B cell (primary cell): Measurements from ENCODE around the gene ISL2. TPM values are rescaled to one million over a fixed set of nuclear protein-coding genes. Genes with fewer than 3 reads are reported as not detected.

ENCODE experiments used
- ATAC-seq: fragments of 200-7000 bp; cut with Tn5 transposase; one replicate; pipeline ENCODE4 v1.10.0; 2021; ENCODE audit warnings: low read depth, mild to moderate bottlenecking, moderate number of reproducible peaks, moderate library complexity
- CTCF ChIA-PET: fragments of 350-600 bp; sonication (Branson Sonifier 250); formaldehyde crosslinking; loops from one replicate; lab custom pipeline; 2021; ENCODE audit warnings: antibody characterized with exemption, inconsistent platforms; lab: Charles Lee
- POLR2A ChIA-PET: fragments of 350-600 bp; sonication (Branson Sonifier 250); formaldehyde crosslinking; loops from one replicate; lab custom pipeline; 2021; ENCODE audit warnings: antibody characterized with exemption; lab: Charles Lee
- DNase-seq: peaks from one replicate; pipeline ENCODE4 v3.0.0; 2013
- H2AFZ ChIP-seq: 2 replicates; pipeline ENCODE4 v1.6.1; 2012; ENCODE audit warnings: mild to moderate bottlenecking, low read depth, low read length; ENCODE audit not compliant: insufficient read depth, poor library complexity, severe bottlenecking
- H3K27ac ChIP-seq, 2 donors: 1 replicate in 1 of 2; 2 replicates in 1 of 2; pipeline ENCODE4 v1.5.1; 2012 to 2013; ENCODE audit warnings: low read length in 2 of 2, mild to moderate bottlenecking in 2 of 2, moderate library complexity in 1 of 2
- H3K27me3 ChIP-seq, 4 experiments: fragments of 200-600 bp in 1 of 4; sonication (generic) in 1 of 4; replicated peaks in 1 of 4; 1 replicate in 2 of 4; 2 replicates in 2 of 4; pipeline versions ENCODE4 v1.6.1 to v1.7.0; 2013 to 2016; ENCODE audit warnings: low read length in 3 of 4, mild to moderate bottlenecking in 2 of 4, mixed read lengths in 1 of 4, moderate library complexity in 1 of 4; ENCODE audit not compliant: insufficient read depth in 4 of 4, control insufficient read depth in 3 of 4; ENCODE audit errors: control extremely low read depth in 1 of 4
- H3K36me3 ChIP-seq, 2 experiments: replicated peaks in 1 of 2; 1 replicate in 1 of 2; 2 replicates in 1 of 2; pipeline versions ENCODE4 v1.6.1 to v1.7.1; 2013; ENCODE audit warnings: low read length in 1 of 2; ENCODE audit not compliant: insufficient read depth in 2 of 2, control insufficient read depth in 1 of 2; ENCODE audit errors: control extremely low read depth in 1 of 2, extremely low read depth in 1 of 2
- H3K4me1 ChIP-seq, 2 donors: fragments of 200-600 bp in 1 of 2; sonication (generic) in 1 of 2; 1 replicate in 1 of 2; 2 replicates in 1 of 2; pipeline versions ENCODE4 v1.5.1 to v1.6.1; 2013 to 2017; ENCODE audit warnings: low read length in 2 of 2; ENCODE audit not compliant: control insufficient read depth in 2 of 2, insufficient read depth in 2 of 2
- H3K4me2 ChIP-seq: replicated peaks from 2 replicates; pipeline ENCODE3; 2012; ENCODE audit warnings: mild to moderate bottlenecking, low read depth, low read length; ENCODE audit not compliant: poor library complexity, severe bottlenecking
- H3K4me3 ChIP-seq, 5 experiments: fragments of 200-600 bp in 1 of 5; sonication (generic) in 1 of 5; 1 replicate in 3 of 5; 2 replicates in 2 of 5; pipeline versions ENCODE4 v1.5.1 to v1.7.0; 2011 to 2016; ENCODE audit warnings: low read length in 4 of 5, mild to moderate bottlenecking in 4 of 5, low read depth in 2 of 5, control low read depth in 1 of 5, moderate library complexity in 1 of 5; ENCODE audit not compliant: insufficient read depth in 1 of 5; ENCODE audit errors: control extremely low read depth in 1 of 5, extremely low read depth in 1 of 5
- H3K79me2 ChIP-seq: fragments of 200-600 bp; sonication (generic); one replicate; pipeline ENCODE4 v1.6.0; 2016; ENCODE audit warnings: low read length; ENCODE audit not compliant: control insufficient read depth, insufficient read depth
- H3K9ac ChIP-seq: fragments of 200-600 bp; sonication (generic); 2 replicates; pipeline ENCODE4 v1.6.1; 2017; ENCODE audit warnings: mild to moderate bottlenecking, low read length, moderate library complexity
- H3K9me3 ChIP-seq, 3 donors: one replicate each; pipeline versions ENCODE4 v1.6.1 to v1.7.1; 2013; ENCODE audit warnings: low read length in 2 of 3; ENCODE audit not compliant: control insufficient read depth in 2 of 3, insufficient read depth in 1 of 3; ENCODE audit errors: control extremely low read depth in 1 of 3
- H4K20me1 ChIP-seq: 2 replicates; pipeline ENCODE4 v1.6.0; 2012; ENCODE audit warnings: mild to moderate bottlenecking, low read length; ENCODE audit not compliant: insufficient read depth, control insufficient read depth, poor library complexity, severe bottlenecking
- H3K27ac Mint-ChIP-seq: one replicate; pipeline ENCODE4 v1.8.0; 2021; ENCODE audit warnings: mixed read lengths
- H3K27me3 Mint-ChIP-seq: one replicate; pipeline ENCODE4 v1.8.0; 2021; ENCODE audit warnings: mixed read lengths
- H3K4me1 Mint-ChIP-seq: one replicate; pipeline ENCODE4 v1.8.0; 2021; ENCODE audit warnings: mixed read lengths
- H3K4me3 Mint-ChIP-seq: one replicate; pipeline ENCODE4 v1.8.0; 2021; ENCODE audit warnings: mixed read lengths
- H3K9me3 Mint-ChIP-seq: one replicate; pipeline ENCODE4 v1.8.0; 2022; ENCODE audit warnings: mixed read lengths; ENCODE audit not compliant: insufficient read depth
- EZH2 ChIP-seq: IDR thresholded peaks from 2 replicates; pipeline ENCODE4 v1.6.1; 2012; ENCODE audit warnings: borderline replicate concordance, low read depth, mild to moderate bottlenecking, moderate library complexity, low read length; ENCODE audit not compliant: insufficient read depth, poor library complexity, severe bottlenecking
- WGBS: methylation state at CpG from one replicate; pipeline ENCODE4 v1.1.5; 2013; ENCODE audit warnings: missing lambda C conversion rate; ENCODE audit not compliant: insufficient coverage; 5-methylcytosine and 5-hydroxymethylcytosine counted together
- intact Hi-C: fragments of 100-400 bp; cut with micrococcal nuclease; formaldehyde crosslinking; loops from one replicate; pipeline ENCODE4 v1.10.0; 2022
- polyA plus RNA-seq: library from polyadenylated mRNA; depleted of rRNA; stranded (reverse); fragments of >200 nt; gene quantifications from 2 replicates; pipeline ENCODE4 v1.2.3, GENCODE V29; 2012
- total RNA-seq, 2 donors: library from RNA; stranded (reverse); fragments of 120-200 nt in 1 of 2; gene quantifications; 1 replicate in 1 of 2; 2 replicates in 1 of 2; pipeline versions ENCODE4 v1.2.3 to v1.2.4, GENCODE V29; 2013 to 2022
- TF ChIP-seq, protein P1 (sequence below): fragments of 200-600 bp; IDR thresholded peaks from one replicate; pipeline ENCODE4 v1.8.0; 2022; ENCODE audit warnings: antibody characterized with exemption, mild to moderate bottlenecking

Gene ISL2
- total and polyA plus RNA-seq, 2 donors (not counting 1 experiment from before 2014, with no cell fraction given): 0.59 to 1.8 TPM

DNA sequence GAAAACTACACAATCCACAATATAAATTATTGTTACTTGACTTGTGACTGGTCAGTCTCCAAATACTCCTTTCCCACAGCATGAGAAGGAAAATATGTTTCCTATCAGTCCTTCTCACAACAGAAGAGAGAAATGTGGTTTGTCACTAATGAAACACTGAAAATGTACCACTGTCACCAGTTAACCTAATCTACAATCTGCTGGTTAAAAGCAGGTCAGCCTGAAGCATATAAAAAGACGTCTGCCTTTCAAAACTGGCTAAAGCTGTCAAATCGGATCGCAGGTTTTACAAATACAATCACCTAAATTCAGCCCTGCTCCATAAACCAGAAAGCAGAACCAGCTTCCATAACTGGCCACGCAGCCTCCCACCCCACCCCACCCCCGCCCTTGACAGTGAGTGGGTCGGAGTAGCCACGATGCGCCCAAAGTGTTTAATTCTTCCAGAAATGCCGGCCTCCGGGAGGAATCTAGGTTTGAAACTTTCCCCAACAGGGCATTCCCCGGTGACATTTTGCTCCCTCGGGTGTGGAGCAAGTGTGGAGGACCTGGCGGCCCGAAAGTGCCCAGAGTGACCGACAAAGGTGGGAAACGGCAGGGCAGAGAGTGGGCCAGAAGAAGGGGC lies 26.0 kb upstream of the ISL2 start:
- Histone ChIP-seq H3K9ac (peak overlapping the region; percentile 88), H3K79me2 (peaks cover 60% of the 10 kb centered on the region), H3K36me3 (peaks cover 0 to 2% of the 10 kb centered on the region in 2 experiments), H3K27me3 (peaks cover 0 to 5% (median 0%) of the 10 kb centered on the region in 4 experiments), H3K27ac (peak overlapping the region; percentile 60 to 83), H2AFZ (peak overlapping the region; percentile 86), H3K4me2 (peak overlapping the region; percentile 92), H4K20me1 (peaks cover 22% of the 10 kb centered on the region), H3K4me3 (peak overlapping the region; percentile 19 to 89 (median 84)), H3K9me3 (no peaks in the 10 kb centered on the region), H3K4me1 (peaks cover 11 to 12% of the 10 kb centered on the region in 2 donors)
- Mint-ChIP-seq H3K4me3 (peak overlapping the region; percentile 89), H3K9me3 (no peaks in the 10 kb centered on the region), H3K27me3 (no peaks in the 10 kb centered on the region), H3K4me1 (peaks cover 38% of the 10 kb centered on the region), H3K27ac (peak overlapping the region; percentile 88)
- POLR2A ChIA-PET: interaction anchor here (0.5 to 1.8 kb wide), 3 partner anchors 25 to 40 kb away, joined by 3 to 13 read pairs (median 7); no protein-coding TSS in a partner anchor
- CTCF ChIA-PET: no interaction called here
- ATAC-seq (no peak), DNase-seq (no peak)
- TF ChIP-seq, protein P1, sequence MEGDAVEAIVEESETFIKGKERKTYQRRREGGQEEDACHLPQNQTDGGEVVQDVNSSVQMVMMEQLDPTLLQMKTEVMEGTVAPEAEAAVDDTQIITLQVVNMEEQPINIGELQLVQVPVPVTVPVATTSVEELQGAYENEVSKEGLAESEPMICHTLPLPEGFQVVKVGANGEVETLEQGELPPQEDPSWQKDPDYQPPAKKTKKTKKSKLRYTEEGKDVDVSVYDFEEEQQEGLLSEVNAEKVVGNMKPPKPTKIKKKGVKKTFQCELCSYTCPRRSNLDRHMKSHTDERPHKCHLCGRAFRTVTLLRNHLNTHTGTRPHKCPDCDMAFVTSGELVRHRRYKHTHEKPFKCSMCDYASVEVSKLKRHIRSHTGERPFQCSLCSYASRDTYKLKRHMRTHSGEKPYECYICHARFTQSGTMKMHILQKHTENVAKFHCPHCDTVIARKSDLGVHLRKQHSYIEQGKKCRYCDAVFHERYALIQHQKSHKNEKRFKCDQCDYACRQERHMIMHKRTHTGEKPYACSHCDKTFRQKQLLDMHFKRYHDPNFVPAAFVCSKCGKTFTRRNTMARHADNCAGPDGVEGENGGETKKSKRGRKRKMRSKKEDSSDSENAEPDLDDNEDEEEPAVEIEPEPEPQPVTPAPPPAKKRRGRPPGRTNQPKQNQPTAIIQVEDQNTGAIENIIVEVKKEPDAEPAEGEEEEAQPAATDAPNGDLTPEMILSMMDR: no peak
- TF ChIP-seq EZH2: no peak
- WGBS: 0% methylated on average over 16 of the region's 16 CpGs
- intact Hi-C loops: loop anchor here (2.0 kb wide), 1 partner anchor 26 kb away; the partner anchor contains the start of gene ISL2
